HFF-Myc (cell line): ENCODE results near the gene MAPK7.
A peak's percentile ranks its signal among the peaks of the same experiment; 100 is the strongest.

ENCODE experiments used
- DNase-seq: peaks from one replicate; pipeline ENCODE4 v3.0.0-alpha.2; 2011; ENCODE audit warnings: low read depth; ENCODE audit errors: extremely low read depth
- H3K4me3 ChIP-seq: replicated peaks from 2 replicates; pipeline ENCODE4 v1.5.1; 2011; ENCODE audit warnings: low read depth, mild to moderate bottlenecking, control low read depth, low read length
- CTCF ChIP-seq: IDR thresholded peaks from 2 replicates; pipeline ENCODE4 v1.5.1; 2012; ENCODE audit warnings: mild to moderate bottlenecking, low read depth, low read length, control low read depth; ENCODE audit errors: missing control alignments

Gene MAPK7

GRCh38 chr17:19378416-19379360 lies at the start of gene MAPK7:
Gene MAPK7, plus strand, starts transcription at chr17:19378498. Its CDS starts 403 bp downstream, at chr17:19378901.
- DNase-seq = no peak
- H3K4me3 ChIP-seq = peak within 1 kb of the TSS; percentile 80
- no peak for TF ChIP-seq CTCF

- no peak for DNase-seq
- H3K4me3 ChIP-seq = no peak overlapping the region
- no peak for TF ChIP-seq CTCF
Measured at GRCh38 chr17:19329136-19329535, 49.2 kb upstream of the MAPK7 start.

GRCh38 chr17:19329839-19330238 lies 48.5 kb upstream of the MAPK7 start:
- H3K4me3 ChIP-seq = no peak overlapping the region
- TF ChIP-seq CTCF = no peak
- no peak for DNase-seq

- TF ChIP-seq CTCF = no peak
- DNase-seq = no peak
- no peak overlapping the region for H3K4me3 ChIP-seq
Measured at GRCh38 chr17:19330271-19330670, 48.0 kb upstream of the MAPK7 start.

- DNase-seq = no peak
- no peak for TF ChIP-seq CTCF
- no peak overlapping the region for H3K4me3 ChIP-seq
Measured at GRCh38 chr17:19331134-19331533, 47.2 kb upstream of the MAPK7 start.

- no peak for DNase-seq
- no peak overlapping the region for H3K4me3 ChIP-seq
- no peak for TF ChIP-seq CTCF
Measured at GRCh38 chr17:19331543-19332245, 46.6 kb upstream of the MAPK7 start.
